ENCODE data around the gene COA3. TPM values are rescaled to one million over a fixed set of nuclear protein-coding genes. Genes with fewer than 3 reads are reported as not detected.
A peak's percentile ranks its signal among the peaks of the same experiment; 100 is the strongest.

COA3 gene
- total and polyA plus RNA-seq, 2 donors (not counting 1 experiment from before 2014, with no cell fraction given): 18.5 to 32.1 TPM

GRCh38 chr17:42832934-42833766, 34.6 kb upstream of the COA3 start, which contains the start of gene PSME3:
TSS of gene PSME3 (plus strand) at chr17:42833397. CDS start at chr17:42833632, 235 bp downstream.
- peak within 1 kb of the TSS; percentile 98 for H3K4me3 Mint-ChIP-seq
- Histone ChIP-seq H2AFZ (ENCODE audit: insufficient read depth, low read depth, low read length, poor library complexity, severe bottlenecking) (peak within 1 kb of the TSS; percentile 98), H4K20me1 (ENCODE audit: control insufficient read depth, insufficient read depth, low read length, poor library complexity, severe bottlenecking) (no peaks in the 10 kb centered on the region), H3K4me3 (ENCODE audit: control extremely low read depth in 1 of 5, extremely low read depth in 1 of 5, insufficient read depth in 1 of 5, low read depth in 2 of 5, low read length in 4 of 5) (peak within 1 kb of the TSS; percentile 88 to 99 (median 92)), H3K27ac (ENCODE audit: low read length in 2 of 2) (peak within 1 kb of the TSS; percentile 84 to 94), H3K4me2 (replicated peaks; ENCODE audit: low read depth, low read length, poor library complexity, severe bottlenecking) (peak within 1 kb of the TSS; percentile 91), H3K27me3 (replicated peaks in 1 of 4; ENCODE audit: control extremely low read depth in 1 of 4, control insufficient read depth in 3 of 4, insufficient read depth in 4 of 4, low read length in 3 of 4) (no peaks in the 10 kb centered on the region), H3K36me3 (replicated peaks in 1 of 2; ENCODE audit: control extremely low read depth in 1 of 2, control insufficient read depth in 1 of 2, extremely low read depth in 1 of 2, insufficient read depth in 2 of 2, low read length in 1 of 2) (peaks cover 9 to 28% of the 10 kb centered on the region in 2 experiments), H3K9me3 (ENCODE audit: control extremely low read depth in 1 of 3, control insufficient read depth in 2 of 3, insufficient read depth in 1 of 3, low read length in 2 of 3) (no peaks in the 10 kb centered on the region), H3K4me1 (ENCODE audit: control insufficient read depth in 2 of 2, insufficient read depth in 2 of 2, low read length in 2 of 2) (peaks cover 12 to 20% of the 10 kb centered on the region in 2 donors), H3K9ac (ENCODE audit: low read length) (peak within 1 kb of the TSS; percentile 93), H3K79me2 (ENCODE audit: control insufficient read depth, insufficient read depth, low read length) (peaks cover 46% of the 10 kb centered on the region)
- WGBS (ENCODE audit: insufficient coverage): under 1% methylated on average over 71 of the region's 71 CpGs
- intact Hi-C loops (cut with micrococcal nuclease): loop anchor here (1.0 kb wide), 3 partner anchors 9 to 165 kb away; partner anchors contain the start of genes BECN1, PTGES3L, RPL27 and RUNDC1
- H3K27ac Mint-ChIP-seq: peak within 1 kb of the TSS; percentile 98
- ATAC-seq (ENCODE audit: low read depth) (peak; percentile 93), DNase-seq (peak; percentile 95)
- ChIA-PET CTCF (interaction anchor here (0.9 to 2.4 kb wide), 7 partner anchors 9 to 254 kb away, joined by 3 to 28 read pairs (median 6); partner anchors contain the start of genes AOC2, BECN1 and RPL27), POLR2A (interaction anchor here (0.5 to 1.8 kb wide), 7 partner anchors 9 to 566 kb away, joined by 3 to 16 read pairs (median 3); partner anchors contain the start of genes BECN1, PSMC3IP and RPL27)
- H3K9me3 Mint-ChIP-seq (ENCODE audit: insufficient read depth): no peaks in the 10 kb centered on the region
- no peaks in the 10 kb centered on the region for H3K27me3 Mint-ChIP-seq
- H3K4me1 Mint-ChIP-seq: peaks cover 24% of the 10 kb centered on the region
- no peak for TF ChIP-seq EZH2 (IDR thresholded peaks at IDR 0.05; ENCODE audit: borderline replicate concordance, insufficient read depth, low read depth, low read length, poor library complexity, severe bottlenecking)
- TF ChIP-seq CTCF (IDR thresholded peaks at IDR 0.05): no peak
